ENCODE measurements around the gene ADAMTS8.

DNA sequence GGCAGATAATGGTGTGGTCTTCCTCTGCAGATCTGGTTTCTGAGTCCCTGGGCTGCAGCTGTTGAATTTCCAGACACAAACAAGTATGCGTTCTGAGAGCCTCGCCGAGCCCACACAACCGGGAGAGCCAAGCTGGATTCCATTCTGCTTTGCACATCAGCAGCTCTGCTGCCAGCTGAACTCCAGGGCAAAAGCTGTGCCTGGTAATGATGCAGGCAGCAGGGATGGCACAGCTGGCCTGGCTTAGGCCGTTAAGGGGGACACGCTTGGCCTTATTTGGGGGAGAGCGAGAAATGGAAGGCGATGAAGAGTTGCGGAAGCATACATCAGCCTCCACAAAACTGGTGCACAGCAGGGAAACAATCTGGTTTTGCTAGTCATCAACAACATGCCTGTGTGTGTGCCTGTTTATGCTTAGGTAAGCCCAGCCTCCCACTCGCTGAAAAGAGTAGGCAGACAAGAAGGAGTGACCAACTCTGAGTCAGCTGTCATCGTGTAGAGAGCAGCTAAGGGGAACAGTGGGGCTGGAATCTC is 25.1 kb downstream of the ADAMTS8 start:
- TF ChIP-seq EZH2phosphoT487 (IDR thresholded peaks at IDR 0.05; ENCODE audit: insufficient read depth, low read depth) (0 out of 2 replicates have a peak, but pooled peaks have one; percentile 24), EZH2 (IDR thresholded peaks at IDR 0.05; ENCODE audit: insufficient read depth, poor library complexity, severe bottlenecking) (no peak)

Measured in GM23248 (cell line).